ENCODE results near the gene GORASP2. TPM values are rescaled to one million over a fixed set of nuclear protein-coding genes. Genes with fewer than 3 reads are reported as not detected.

Gene GORASP2
- total RNA-seq, 1 experiment from 2014 or later: 55.6 TPM

DNA sequence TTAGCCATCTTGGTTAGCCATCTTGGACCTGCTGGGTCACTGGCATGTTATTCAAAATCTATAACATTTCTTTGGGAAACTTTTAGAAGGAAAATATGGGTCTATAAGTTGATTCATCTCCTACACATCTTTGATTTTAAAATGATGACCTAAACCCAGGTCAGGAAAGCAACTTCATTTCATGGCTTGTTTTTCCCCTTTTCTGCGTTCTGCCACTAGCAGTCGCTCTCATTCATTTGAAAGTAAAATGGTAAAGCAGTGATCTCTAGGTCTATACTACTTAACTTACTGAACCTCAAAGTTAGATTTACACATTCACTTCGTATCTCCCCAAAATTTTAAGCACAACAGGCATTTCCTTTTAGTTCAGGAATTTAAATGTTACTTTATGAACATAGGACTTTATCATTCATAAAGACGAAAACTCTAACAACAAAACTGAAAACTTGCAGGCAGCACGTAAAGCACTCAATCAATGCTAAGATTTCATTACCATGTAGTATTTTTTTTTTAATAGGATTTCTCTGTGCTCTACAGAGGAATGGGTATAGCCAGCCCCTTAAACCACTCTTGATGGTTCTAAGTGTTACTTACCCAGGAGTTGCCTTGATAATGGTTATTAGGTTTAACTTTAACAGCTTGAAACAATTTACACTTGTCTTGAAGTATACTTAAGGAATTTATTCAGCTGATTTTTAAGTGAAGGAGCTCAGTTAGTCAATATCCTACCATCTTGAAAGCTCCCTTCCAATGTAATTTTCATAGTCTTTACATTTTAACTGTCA is 62.5 kb downstream of the GORASP2 start:
- no peak for DNase-seq (ENCODE audit: extremely low read depth, low read depth)

DNA sequence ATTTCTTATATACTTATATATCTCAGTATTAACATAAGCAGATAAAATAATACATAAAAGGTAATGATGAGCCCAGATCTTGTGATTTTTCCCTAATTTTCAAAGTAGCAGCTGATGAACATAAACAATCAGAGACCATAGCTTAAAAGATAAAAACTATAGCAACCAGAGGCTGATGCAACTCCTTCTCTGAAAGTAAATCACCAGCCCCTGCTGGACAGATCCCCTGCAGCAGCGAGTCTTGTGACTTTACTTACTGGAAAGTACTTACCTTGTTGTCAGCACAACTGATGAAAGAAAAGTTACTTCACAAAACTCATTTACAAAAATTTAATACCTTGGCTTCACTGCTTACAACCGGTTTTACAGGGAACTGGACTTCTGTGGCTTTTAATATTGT is 67.3 kb downstream of the GORASP2 start:
- DNase-seq (ENCODE audit: extremely low read depth, low read depth): no peak

DNA sequence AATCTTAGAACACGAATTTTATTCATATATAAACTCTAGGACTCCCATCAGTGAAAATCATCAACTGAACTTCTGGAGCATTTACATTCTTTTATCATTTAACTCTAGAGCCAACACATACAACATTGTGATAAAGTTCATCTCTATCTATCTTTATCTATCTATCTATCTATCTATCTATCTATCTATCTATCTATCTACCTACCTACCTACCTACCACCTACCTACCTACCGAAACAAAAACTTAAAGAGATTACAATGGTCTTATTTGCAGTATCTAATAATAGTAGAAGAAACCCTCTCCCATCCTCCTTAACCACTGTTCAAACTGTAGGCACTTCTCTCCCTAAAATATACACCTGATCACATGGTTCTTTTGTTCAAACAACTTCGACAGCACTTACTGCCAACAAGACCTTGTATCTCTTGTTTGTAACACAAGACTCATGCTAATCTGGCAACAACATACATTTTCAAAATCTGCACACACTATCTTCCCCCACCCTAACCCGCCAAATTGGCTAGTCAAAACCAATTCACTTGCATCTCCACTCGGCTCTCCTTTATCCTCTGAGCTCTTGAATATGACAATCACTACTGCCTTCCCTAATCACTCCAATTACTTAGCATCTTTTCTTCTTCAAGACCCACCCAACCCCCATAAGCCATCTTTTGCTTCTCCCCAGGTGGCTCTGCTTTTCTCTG is 69.0 kb downstream of the GORASP2 start:
- no peak for DNase-seq (ENCODE audit: extremely low read depth, low read depth)

DNA sequence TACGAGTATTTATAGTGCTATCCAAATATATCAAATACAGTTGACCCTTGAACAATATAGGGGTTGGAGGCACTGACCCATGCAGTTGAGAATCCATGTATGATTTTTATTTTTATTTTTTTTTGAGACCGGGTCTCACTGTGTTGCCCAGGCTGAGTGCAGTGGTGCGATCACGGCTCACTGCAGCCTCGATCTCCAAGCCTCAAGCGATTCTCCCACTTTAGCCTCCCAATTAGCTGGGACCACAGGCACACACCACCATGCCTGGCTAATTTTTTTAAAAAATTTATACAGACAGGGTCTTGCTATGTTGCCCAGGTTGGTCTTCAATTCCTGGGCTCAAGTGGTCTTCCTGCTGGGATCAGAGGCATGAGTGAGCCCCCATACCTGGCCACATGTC is 70.6 kb downstream of the GORASP2 start:
- DNase-seq (ENCODE audit: extremely low read depth, low read depth): no peak

DNA sequence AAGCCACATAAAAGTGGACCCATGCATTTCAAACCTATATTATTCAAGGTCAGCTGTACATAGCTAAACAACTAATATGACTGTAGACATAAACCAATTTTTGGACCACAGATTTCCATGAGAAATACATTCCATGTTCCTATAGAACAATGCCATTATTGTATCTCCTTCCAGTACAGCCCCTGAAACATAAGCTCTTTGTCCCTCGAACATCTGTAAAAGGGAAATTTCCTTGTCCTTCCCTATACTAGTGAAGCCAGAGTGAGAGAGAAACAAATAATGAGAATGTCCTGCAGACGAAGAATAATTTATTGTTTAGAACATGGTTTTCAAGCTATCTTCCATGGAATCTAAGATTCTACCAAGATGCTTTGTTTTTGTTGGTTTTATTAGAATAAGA is 75.3 kb downstream of the GORASP2 start:
- DNase-seq (ENCODE audit: extremely low read depth, low read depth): no peak

DNA sequence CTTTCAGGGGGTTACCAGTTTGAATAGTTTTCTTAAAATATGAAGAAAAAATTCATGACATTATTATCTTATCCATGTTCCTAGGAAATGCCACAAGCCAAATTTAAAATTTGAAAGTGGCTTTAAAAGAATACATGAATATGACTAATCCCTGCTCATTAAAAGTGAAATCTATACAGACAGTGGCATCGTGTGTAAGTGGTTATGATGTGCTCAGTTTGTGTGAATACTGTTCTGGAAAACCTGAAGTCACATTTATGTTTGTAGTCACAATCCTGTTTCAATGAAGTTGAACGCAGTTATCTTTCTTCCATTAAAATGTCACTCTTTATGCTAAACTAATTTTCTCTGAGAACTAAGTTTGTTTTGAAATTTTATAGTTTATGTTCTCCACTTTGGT is 75.8 kb downstream of the GORASP2 start:
- no peak for DNase-seq (ENCODE audit: extremely low read depth, low read depth)

DNA sequence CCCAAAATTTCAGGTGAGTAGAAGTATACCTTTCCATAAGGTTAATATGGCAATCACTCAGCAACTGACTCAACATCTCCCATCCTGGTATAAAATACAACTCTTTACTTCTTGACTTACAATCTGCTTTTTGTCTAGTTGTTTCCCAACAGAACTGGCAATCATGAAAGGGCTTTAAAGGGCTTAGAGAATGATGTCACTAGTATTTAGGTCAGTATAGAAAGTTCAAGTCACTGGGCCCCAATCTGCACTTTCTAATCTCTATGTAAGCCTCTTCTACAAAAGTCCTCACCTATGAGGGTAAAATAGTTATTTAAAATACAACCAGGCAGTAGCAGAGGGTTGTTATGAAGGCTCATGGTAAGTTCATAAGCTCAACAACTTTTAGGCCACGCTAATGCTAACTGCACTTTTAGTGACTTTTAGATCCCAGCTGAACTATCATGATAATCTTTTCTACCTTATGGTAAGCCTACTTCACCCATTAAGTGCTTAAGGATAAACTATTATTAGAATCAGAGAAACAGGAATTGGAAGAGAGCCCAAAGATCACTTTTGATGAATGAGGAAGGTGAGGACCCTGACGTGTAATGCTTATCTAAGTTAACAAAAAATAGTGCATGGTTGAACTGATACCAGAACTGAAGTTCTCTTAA is 79.6 kb downstream of the GORASP2 start:
- DNase-seq (ENCODE audit: extremely low read depth, low read depth): no peak

DNA sequence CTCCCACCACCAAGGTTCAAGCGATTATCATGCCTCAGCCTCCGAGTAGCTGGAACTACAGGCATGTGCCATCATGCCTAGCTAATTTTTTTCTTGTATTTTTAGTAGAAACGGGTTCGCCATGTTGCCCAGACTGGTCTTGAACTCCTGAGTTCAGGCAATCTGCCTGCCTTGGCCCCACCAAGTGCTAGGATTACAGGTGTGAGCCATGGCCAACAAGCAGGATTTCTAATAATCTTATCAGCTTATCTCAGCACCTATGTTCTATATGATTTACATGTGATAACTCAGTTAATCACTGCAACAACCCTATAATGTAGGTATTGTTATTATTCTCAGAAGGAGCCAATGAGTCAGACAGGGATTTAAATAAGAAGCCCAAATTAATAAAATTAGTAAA is 80.3 kb downstream of the GORASP2 start:
- no peak for DNase-seq (ENCODE audit: extremely low read depth, low read depth)

DNA sequence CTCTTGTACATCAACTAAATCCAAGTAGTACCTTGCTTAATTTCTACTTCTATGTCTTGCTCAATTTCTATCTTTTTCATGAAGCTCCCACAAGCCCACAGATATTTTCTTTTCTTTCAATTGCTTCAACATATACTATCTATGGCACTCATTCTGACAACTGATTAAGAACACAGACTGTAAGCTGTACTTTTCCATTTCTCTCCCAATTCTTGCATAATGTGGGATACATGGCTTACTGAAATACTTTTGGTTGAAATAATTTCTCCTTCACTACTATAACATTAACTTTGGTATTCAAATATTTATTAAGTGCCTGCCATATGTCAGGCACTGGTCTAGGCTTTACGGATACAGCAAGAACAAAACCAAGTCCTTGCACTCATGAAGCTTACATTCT is 84.8 kb downstream of the GORASP2 start:
- no peak for DNase-seq (ENCODE audit: extremely low read depth, low read depth)

DNA sequence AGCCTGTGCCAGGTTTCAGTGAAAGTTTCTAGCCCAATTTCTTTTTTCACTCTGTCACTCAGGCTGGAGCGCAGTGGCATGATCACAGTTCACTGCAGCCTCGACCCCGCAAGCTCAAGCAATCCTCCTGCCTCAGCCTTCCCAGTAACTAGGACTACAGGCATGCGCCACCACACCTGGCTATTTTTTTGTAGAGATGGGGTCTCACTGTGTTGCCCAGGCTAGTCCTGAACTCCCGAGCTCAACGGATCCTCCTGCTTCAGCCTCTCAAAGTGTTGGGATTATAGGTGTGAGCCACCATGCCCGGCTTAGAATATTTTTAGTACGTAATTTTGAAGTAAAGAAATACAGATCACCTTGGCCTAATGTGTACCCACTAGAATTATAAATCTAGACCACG is 87.1 kb downstream of the GORASP2 start:
- DNase-seq (ENCODE audit: extremely low read depth, low read depth): no peak

Other genes starting within 250 kb of the GORASP2 start
- gene SP5, start 213.9 kb upstream of the GORASP2 start, total RNA-seq (2014; rRNA removed; shearing (Covaris generic)): 0.07 TPM in 1 of 2 replicates, not detected in the other
- not detected in 2 replicates for gene ERICH2, start 158.9 kb upstream of the GORASP2 start, total RNA-seq (2014; rRNA removed; shearing (Covaris generic))
- not detected in 2 replicates for gene GAD1, start 112.4 kb upstream of the GORASP2 start, total RNA-seq (2014; rRNA removed; shearing (Covaris generic))
- gene TLK1, start 231.6 kb downstream of the GORASP2 start, total RNA-seq (2014; rRNA removed; shearing (Covaris generic)): 14.4 and 18.1 TPM in 2 replicates

All from NCI-H460 (cell line).